ENCODE measurements around the gene RGPD8. TPM values are rescaled to one million over a fixed set of nuclear protein-coding genes. Genes with fewer than 3 reads are reported as not detected.

Gene RGPD8
- polyA plus RNA-seq, 6 donors from 2014 or later, result 2.2 to 6.1 (median 3.9) TPM

- Mint-ChIP-seq H3K27me3 (no peaks in the 10 kb centered on the region), H3K4me1 (no peaks in the 10 kb centered on the region), H3K9me3 (peaks cover 0 to 1% (median 0%) of the 10 kb centered on the region in 7 donors), H3K27ac (no peak overlapping the region), H3K4me3 (no peak overlapping the region), H3K36me3 (no peaks in the 10 kb centered on the region)
- DNase-seq (no peak), ATAC-seq (ENCODE audit: low read depth in 2 of 2) (no peak)
Observed at GRCh38 chr2:112340475-112341267, 92.8 kb downstream of the RGPD8 start.

GRCh38 chr2:112339986-112340385, 93.5 kb downstream of the RGPD8 start:
- H3K27me3 Mint-ChIP-seq, result no peaks in the 10 kb centered on the region
- no peak overlapping the region for H3K4me3 Mint-ChIP-seq
- H3K4me1 Mint-ChIP-seq, result no peaks in the 10 kb centered on the region
- no peaks in the 10 kb centered on the region for H3K9me3 Mint-ChIP-seq
- H3K27ac Mint-ChIP-seq, result no peak overlapping the region
- no peak for ATAC-seq (ENCODE audit: low read depth in 2 of 2)
- DNase-seq, result no peak
- no peaks in the 10 kb centered on the region for H3K36me3 Mint-ChIP-seq

GRCh38 chr2:112335600-112335999, 97.8 kb downstream of the RGPD8 start:
- no peak overlapping the region for H3K4me3 Mint-ChIP-seq
- no peaks in the 10 kb centered on the region for H3K27me3 Mint-ChIP-seq
- peaks cover 5 to 13% of the 10 kb centered on the region in 2 donors for H3K36me3 Mint-ChIP-seq
- ATAC-seq (ENCODE audit: low read depth in 2 of 2), result no peak
- no peaks in the 10 kb centered on the region for H3K9me3 Mint-ChIP-seq
- H3K4me1 Mint-ChIP-seq, result no peaks in the 10 kb centered on the region
- no peak overlapping the region for H3K27ac Mint-ChIP-seq
- no peak for DNase-seq

GRCh38 chr2:112332123-112332696, 101.2 kb downstream of the RGPD8 start:
- H3K9me3 Mint-ChIP-seq, result peaks cover 0 to 2% (median 0%) of the 10 kb centered on the region in 7 donors
- DNase-seq (no peak), ATAC-seq (ENCODE audit: low read depth in 2 of 2) (no peak)
- H3K4me1 Mint-ChIP-seq, result no peaks in the 10 kb centered on the region
- H3K27ac Mint-ChIP-seq, result peak overlapping the region in 1 of 6 donors; percentile 84
- no peaks in the 10 kb centered on the region for H3K27me3 Mint-ChIP-seq
- peaks cover 5 to 29% of the 10 kb centered on the region in 2 donors for H3K36me3 Mint-ChIP-seq
- H3K4me3 Mint-ChIP-seq, result no peak overlapping the region

GRCh38 chr2:112322919-112323318, 110.5 kb downstream of the RGPD8 start:
- peaks cover 18 to 30% of the 10 kb centered on the region in 2 donors for H3K36me3 Mint-ChIP-seq
- DNase-seq (no peak), ATAC-seq (ENCODE audit: low read depth in 2 of 2) (no peak)
- no peak overlapping the region for H3K27ac Mint-ChIP-seq
- H3K4me1 Mint-ChIP-seq, result no peaks in the 10 kb centered on the region
- H3K9me3 Mint-ChIP-seq, result no peaks in the 10 kb centered on the region
- H3K4me3 Mint-ChIP-seq, result no peak overlapping the region
- H3K27me3 Mint-ChIP-seq, result no peaks in the 10 kb centered on the region

- Mint-ChIP-seq H3K9me3 (no peaks in the 10 kb centered on the region), H3K4me3 (no peak overlapping the region), H3K36me3 (peaks cover 16 to 18% of the 10 kb centered on the region in 2 donors), H3K27me3 (no peaks in the 10 kb centered on the region), H3K27ac (no peak overlapping the region), H3K4me1 (no peaks in the 10 kb centered on the region)
- ATAC-seq (ENCODE audit: low read depth in 2 of 2) (no peak), DNase-seq (no peak)
Observed at GRCh38 chr2:112321375-112322320, 111.8 kb downstream of the RGPD8 start.

Other genes starting within 250 kb of the RGPD8 start
- gene ZC3H8, start 178.6 kb downstream of the RGPD8 start, polyA plus RNA-seq (ENCODE audit: low read depth in 6 of 6), result 10 to 100 TPM in 4 of 6 donors, 1 to 10 TPM in 2; 4.6 to 17.8 (median 13.3) TPM
- gene ZC3H6, start 158.0 kb downstream of the RGPD8 start, polyA plus RNA-seq (ENCODE audit: low read depth in 6 of 6), result 1 to 10 TPM in 5 of 6 donors, under 1 TPM in 1; 0.24 to 7.6 (median 6.7) TPM
- gene TTL, start 48.5 kb upstream of the RGPD8 start, polyA plus RNA-seq (ENCODE audit: low read depth in 6 of 6), result 1 to 10 TPM; 1.1 to 5.8 (median 2.8) TPM
- gene POLR1B, start 108.8 kb upstream of the RGPD8 start, polyA plus RNA-seq (ENCODE audit: low read depth in 6 of 6), result 10 to 100 TPM; 15.3 to 25.5 (median 17.5) TPM
- gene CHCHD5, start 151.0 kb upstream of the RGPD8 start, polyA plus RNA-seq (ENCODE audit: low read depth in 6 of 6), result 10 to 100 TPM; 34.0 to 53.0 (median 43.6) TPM
- gene SLC20A1, start 212.3 kb upstream of the RGPD8 start, polyA plus RNA-seq (ENCODE audit: low read depth in 6 of 6), result 10 to 100 TPM in 5 of 6 donors, 1 to 10 TPM in 1; 6.5 to 19.3 (median 13.1) TPM